Sigmoid colon (tissue), 4 donors: Measurements from ENCODE around the gene ZBTB1.

Experiments used
- CTCF ChIP-seq, 4 experiments: fragments of 450-650 bp in 3 of 4; fragments of 200-600 bp in 1 of 4; IDR thresholded peaks; one replicate each; pipeline ENCODE4 v1.5.1; 2016 to 2019; ENCODE audit warnings: antibody characterized with exemption in 4 of 4, mild to moderate bottlenecking in 3 of 4, moderate library complexity in 2 of 4
- EP300 ChIP-seq, 4 donors: sonication (generic); formaldehyde crosslinking; IDR thresholded peaks; one replicate each; pipeline ENCODE4 v1.6.1; 2017; ENCODE audit warnings: antibody characterized with exemption in 4 of 4
- POLR2A ChIP-seq, 2 donors: fragments of 450-650 bp; IDR thresholded peaks; one replicate each; pipeline ENCODE4 v1.6.1; 2016; ENCODE audit warnings: antibody characterized with exemption in 2 of 2, mild to moderate bottlenecking in 2 of 2, moderate library complexity in 2 of 2

GRCh38 chr14:64516969-64517368, 12.4 kb downstream of the ZBTB1 start:
- TF ChIP-seq CTCF (IDR thresholded peaks at IDR 0.05) (no peak), POLR2A (IDR thresholded peaks at IDR 0.05) (no peak), EP300 (IDR thresholded peaks at IDR 0.05) (no peak)
